ENCODE results near the gene FRMD8.

FRMD8 gene

GRCh38 chr11:65390996-65391395 is 4.6 kb downstream of the FRMD8 start:
- no peak for DNase-seq (ENCODE audit: extremely low read depth in 1 of 2, low read depth in 1 of 2)

- DNase-seq (ENCODE audit: extremely low read depth in 1 of 2, low read depth in 1 of 2): no peak
These were observed 5.9 kb downstream of the FRMD8 start for GRCh38 chr11:65392186-65392829.

DNA sequence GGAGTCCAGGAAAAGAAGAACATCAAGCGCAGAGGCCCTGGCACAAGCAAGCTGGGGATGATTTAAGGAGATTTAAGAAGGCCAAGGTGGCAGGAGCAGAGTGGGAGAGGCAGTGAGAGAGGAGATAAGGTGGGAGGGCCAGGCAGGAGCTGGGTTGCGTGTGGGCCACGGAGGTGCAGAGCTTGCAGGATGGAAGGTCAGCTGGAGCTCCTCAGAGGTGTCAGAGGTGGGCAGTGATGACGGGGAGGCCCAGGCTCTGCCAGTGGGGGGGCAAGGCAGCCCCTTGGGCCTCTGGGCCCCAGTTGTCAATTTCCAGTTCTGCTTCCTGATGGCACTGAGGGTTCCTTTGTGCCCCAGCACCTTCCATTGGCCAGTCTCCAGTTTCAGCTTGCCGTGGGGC is 6.5 kb downstream of the FRMD8 start:
- no peak for DNase-seq (ENCODE audit: extremely low read depth in 1 of 2, low read depth in 1 of 2)

GRCh38 chr11:65393513-65394079 is 7.2 kb downstream of the FRMD8 start:
- no peak for DNase-seq (ENCODE audit: extremely low read depth in 1 of 2, low read depth in 1 of 2)

DNA sequence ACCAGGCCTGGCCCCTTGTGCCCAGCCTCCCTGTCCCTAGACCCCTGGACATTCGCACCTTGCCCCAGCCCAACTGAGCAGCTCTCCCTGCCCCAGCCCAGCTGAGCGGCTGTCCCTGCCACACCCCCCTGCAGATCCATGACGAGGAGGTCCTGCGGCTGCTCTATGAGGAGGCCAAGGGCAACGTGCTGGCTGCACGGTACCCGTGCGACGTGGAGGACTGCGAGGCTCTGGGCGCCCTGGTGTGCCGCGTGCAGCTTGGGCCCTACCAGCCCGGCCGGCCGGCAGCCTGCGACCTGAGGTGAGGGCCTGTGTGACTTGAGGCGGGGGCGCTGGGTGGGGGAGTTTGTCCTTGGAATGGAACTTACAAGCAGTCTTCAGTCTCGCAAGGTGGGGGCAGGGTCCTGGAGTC is 7.7 kb downstream of the FRMD8 start:
- no peak for DNase-seq (ENCODE audit: extremely low read depth in 1 of 2, low read depth in 1 of 2)

DNA sequence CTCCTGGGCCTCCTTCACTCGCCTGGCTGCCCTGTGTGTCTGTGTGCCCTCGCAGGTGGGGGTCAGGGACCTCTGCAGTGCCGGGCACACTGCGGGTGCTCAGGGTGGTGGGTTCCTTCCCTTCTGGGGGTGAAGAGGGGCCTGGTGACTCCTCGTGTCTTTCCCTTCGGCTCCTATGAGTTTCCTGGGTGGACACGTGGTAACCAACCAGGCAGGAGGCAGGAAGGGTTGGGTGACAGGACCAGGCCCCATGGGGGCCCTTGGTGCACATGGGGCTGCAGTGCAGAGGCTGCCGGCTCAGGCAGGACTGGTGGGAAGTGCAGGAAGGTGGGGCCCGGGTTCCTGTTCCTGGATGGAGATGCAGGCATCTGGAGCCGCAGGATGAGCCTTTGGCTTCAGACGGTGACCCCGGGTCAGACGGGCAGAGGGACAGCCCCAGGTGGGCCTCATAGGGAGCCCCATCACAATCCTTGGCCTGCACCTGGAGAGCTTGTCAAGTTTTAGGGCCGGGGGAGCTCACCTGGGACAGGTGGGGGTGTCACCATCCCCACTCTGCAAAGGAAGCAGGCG is 9.6 kb downstream of the FRMD8 start:
- no peak for DNase-seq (ENCODE audit: extremely low read depth in 1 of 2, low read depth in 1 of 2)

GRCh38 chr11:65396769-65397745 is 10.6 kb downstream of the FRMD8 start:
- no peak for DNase-seq (ENCODE audit: extremely low read depth in 1 of 2, low read depth in 1 of 2)

- DNase-seq (ENCODE audit: extremely low read depth in 1 of 2, low read depth in 1 of 2): no peak
These were observed 12.0 kb downstream of the FRMD8 start for GRCh38 chr11:65398362-65398910.

DNA sequence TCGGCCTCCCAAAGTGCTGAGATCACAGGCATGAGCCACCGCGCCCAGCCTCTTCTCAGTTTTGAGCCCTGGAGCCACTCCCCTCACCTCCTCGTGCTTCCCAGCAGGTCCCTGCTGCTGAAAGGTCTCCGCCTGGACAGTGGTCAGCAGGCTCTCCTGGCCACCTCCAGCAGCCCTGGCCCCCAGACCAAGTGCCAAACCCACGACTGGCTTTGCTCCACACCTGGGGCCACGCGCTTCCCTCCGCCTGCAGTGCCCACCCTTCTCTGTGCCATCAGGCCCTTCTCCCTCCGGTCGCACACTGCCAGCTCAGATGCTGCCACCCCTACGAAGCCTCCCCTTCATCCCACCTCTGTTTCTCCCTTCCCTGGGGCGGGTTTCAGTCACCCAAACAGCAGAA is 12.8 kb downstream of the FRMD8 start:
- no peak for DNase-seq (ENCODE audit: extremely low read depth in 1 of 2, low read depth in 1 of 2)

DNA sequence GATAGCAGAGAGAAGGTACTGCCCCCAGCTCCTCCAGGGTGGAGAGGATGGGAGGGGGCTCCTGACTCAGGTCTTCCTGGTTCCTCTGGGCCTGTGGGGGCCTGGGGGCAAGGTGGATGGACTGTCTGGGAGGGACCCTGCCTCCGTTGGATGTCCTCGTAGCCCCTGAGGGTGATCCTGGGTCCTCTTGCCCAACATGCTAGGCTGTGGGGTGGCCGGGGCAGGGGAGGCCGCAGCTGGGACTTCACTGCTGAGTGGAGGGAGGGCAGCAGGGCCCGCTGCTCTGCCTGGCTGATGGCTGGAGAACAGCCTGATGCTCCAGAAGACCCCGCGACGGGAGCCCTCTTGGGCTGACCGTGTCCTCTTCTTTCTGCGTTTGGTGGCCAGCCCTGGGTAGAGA is 13.4 kb downstream of the FRMD8 start:
- no peak for DNase-seq (ENCODE audit: extremely low read depth in 1 of 2, low read depth in 1 of 2)

GRCh38 chr11:65400307-65401072 is 14.1 kb downstream of the FRMD8 start:
- no peak for DNase-seq (ENCODE audit: extremely low read depth in 1 of 2, low read depth in 1 of 2)

GRCh38 chr11:65401073-65401802 is 14.8 kb downstream of the FRMD8 start:
- no peak for DNase-seq (ENCODE audit: extremely low read depth in 1 of 2, low read depth in 1 of 2)

DNA sequence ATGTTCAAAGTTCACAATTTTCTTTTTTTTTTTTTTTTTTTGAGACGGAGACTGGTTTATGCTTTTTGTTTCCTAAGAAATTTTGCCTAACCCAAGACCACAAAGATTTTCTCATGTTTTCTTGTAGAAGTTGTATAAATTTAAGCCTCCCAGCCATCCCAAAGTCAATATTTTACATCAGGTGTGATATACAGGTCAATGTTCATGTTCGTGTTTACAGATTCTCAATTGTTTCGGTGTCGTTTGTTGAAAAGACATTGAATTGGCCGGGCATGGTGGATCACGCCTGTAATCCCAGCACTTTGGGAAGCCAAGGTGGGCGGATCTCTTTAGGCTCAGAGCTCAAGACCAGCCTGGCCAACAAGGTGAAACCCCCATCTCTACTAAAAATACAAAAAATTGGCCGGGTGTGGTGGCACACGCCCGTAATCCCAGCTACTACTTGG is 15.4 kb downstream of the FRMD8 start:
- no peak for DNase-seq (ENCODE audit: extremely low read depth in 1 of 2, low read depth in 1 of 2)

GRCh38 chr11:65402790-65403189 is 16.4 kb downstream of the FRMD8 start:
- no peak for DNase-seq (ENCODE audit: extremely low read depth in 1 of 2, low read depth in 1 of 2)

- no peak for DNase-seq (ENCODE audit: extremely low read depth in 1 of 2, low read depth in 1 of 2)
These were observed 17.2 kb downstream of the FRMD8 start for GRCh38 chr11:65403607-65404121.

GRCh38 chr11:65404210-65404609 is 17.8 kb downstream of the FRMD8 start:
- no peak for DNase-seq (ENCODE audit: extremely low read depth in 1 of 2, low read depth in 1 of 2)

DNA sequence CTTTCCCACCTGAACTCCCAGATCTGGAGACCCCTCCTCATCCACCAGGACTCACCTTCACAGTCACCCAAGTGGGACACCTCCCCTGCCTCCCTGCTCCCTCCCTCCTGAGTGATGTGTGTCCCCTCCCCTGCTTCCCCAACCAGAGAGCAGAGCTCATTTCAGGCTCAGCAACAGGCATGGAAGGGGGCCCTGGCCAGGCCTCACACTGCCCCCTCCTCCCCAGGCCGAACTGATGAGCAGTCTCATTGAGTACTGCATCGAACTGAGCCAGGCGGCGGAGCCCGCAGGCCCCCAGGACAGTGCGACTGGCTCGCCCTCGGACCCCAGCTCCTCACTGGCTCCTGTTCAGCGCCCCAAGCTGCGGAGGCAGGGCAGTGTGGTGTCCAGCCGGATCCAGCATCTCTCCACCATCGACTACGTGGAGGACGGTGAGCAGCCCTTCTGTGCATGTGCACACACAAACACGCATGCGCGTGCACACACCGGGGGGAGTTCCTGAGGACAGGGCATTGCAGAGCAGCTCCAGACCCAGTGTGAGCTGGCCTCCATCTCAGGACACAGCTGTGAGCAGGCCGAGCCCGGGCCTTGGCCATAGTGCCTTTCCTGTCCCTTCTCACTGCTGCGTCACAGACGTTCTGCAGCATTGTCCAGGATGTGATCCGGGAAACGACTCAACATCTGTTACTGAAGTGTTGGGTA is 18.4 kb downstream of the FRMD8 start:
- no peak for DNase-seq (ENCODE audit: extremely low read depth in 1 of 2, low read depth in 1 of 2)

DNA sequence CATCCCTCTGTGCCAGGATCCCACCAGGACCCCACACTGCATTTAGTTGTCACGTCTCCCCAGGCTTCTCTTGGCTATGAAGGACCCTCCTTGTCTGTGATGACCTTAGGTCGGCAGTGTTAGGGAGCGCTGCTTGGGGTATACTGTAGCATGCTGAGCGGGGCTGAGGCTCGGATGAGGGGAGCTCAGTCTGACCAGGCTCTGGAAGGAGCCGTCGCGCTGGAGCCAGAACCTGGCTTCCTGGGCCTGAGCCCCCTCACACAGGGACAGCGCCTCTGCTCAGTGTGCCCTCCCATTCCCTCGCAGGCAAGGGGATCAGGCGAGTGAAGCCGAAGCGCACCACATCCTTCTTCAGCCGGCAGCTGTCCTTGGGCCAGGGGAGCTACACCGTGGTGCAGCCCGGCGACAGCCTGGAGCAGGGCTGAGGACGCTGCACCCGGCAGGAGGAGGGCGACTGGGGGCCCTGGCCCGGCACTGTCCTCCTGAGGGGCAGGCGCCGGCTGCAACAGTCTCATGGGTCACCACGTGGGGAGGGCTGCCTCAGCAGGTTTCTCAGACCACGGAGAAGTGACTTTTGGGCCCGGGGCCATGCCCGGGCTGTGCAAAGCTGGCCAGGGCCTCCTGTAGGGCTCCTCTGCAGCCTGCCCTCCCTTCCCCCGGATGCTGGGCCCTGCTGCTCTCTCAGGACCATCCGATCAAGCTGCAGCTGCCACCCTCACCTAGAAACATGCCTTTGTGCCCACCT is 24.7 kb downstream of the FRMD8 start:
- no peak for DNase-seq (ENCODE audit: extremely low read depth in 1 of 2, low read depth in 1 of 2)
